Activated CD4-positive, alpha-beta T cell treated with anti-CD3 and anti-CD28 coated beads, Interleukin-2, amount 50 U/mL, for 4 hours (primary cell): ENCODE measurements around the gene PLRG1.

Experiments
- DNase-seq, 2 experiments: peaks; one replicate each; pipeline ENCODE4 v3.0.0-alpha.2; 2020

PLRG1 gene

GRCh38 chr4:154573190-154573870 is 23.1 kb upstream of the PLRG1 start:
- DNase-seq, result no peak

GRCh38 chr4:154569584-154569983 is 19.4 kb upstream of the PLRG1 start:
- no peak for DNase-seq

GRCh38 chr4:154569028-154569427 is 18.8 kb upstream of the PLRG1 start:
- no peak for DNase-seq

- no peak for DNase-seq
Measured at GRCh38 chr4:154566639-154567204, 16.5 kb upstream of the PLRG1 start.

GRCh38 chr4:154565704-154566103 is 15.5 kb upstream of the PLRG1 start:
- no peak for DNase-seq

- no peak for DNase-seq
Measured at GRCh38 chr4:154564311-154564710, 14.1 kb upstream of the PLRG1 start.

GRCh38 chr4:154562697-154563254 is 12.6 kb upstream of the PLRG1 start, which contains the start of gene FGB:
FGB (plus strand) TSS chr4:154563011; CDS start chr4:154563019, 8 bp downstream.
- no peak for DNase-seq

- no peak for DNase-seq
Measured at GRCh38 chr4:154560824-154561231, 10.6 kb upstream of the PLRG1 start.

GRCh38 chr4:154560419-154560801 is 10.2 kb upstream of the PLRG1 start:
- DNase-seq, result no peak

GRCh38 chr4:154559494-154560418 is 9.6 kb upstream of the PLRG1 start:
- DNase-seq, result no peak

- DNase-seq, result no peak
Measured at GRCh38 chr4:154559141-154559493, 8.9 kb upstream of the PLRG1 start.

- DNase-seq, result peak; percentile 68 to 69
Measured at GRCh38 chr4:154551872-154552686, 1.9 kb upstream of the PLRG1 start.

- no peak for DNase-seq
Measured at GRCh38 chr4:154545689-154546088, 4.5 kb downstream of the PLRG1 start.

- DNase-seq, result no peak
Measured at GRCh38 chr4:154542271-154542879, 7.8 kb downstream of the PLRG1 start.

- DNase-seq, result no peak
Measured at GRCh38 chr4:154534296-154534695, 15.9 kb downstream of the PLRG1 start.

- no peak for DNase-seq
Measured at GRCh38 chr4:154529728-154530519, 20.3 kb downstream of the PLRG1 start.

GRCh38 chr4:154528869-154529268 is 21.3 kb downstream of the PLRG1 start:
- DNase-seq, result no peak

- DNase-seq, result no peak
Measured at GRCh38 chr4:154527308-154527707, 22.9 kb downstream of the PLRG1 start.

- no peak for DNase-seq
Measured at GRCh38 chr4:154526151-154526550, 24.0 kb downstream of the PLRG1 start.

GRCh38 chr4:154521607-154522006 is 28.6 kb downstream of the PLRG1 start:
- no peak for DNase-seq

GRCh38 chr4:154519214-154519613 is 31.0 kb downstream of the PLRG1 start:
- no peak for DNase-seq
